SK-N-SH (cell line): ENCODE results near the gene PTCHD4. TPM values are rescaled to one million over a fixed set of nuclear protein-coding genes. Genes with fewer than 3 reads are reported as not detected.

Experiments used
- CTCF ChIA-PET: fragments of 300-600, 350-600 bp; formaldehyde crosslinking; extraction: SDS; loops from one replicate; lab custom pipeline; 2021; lab: Yijun Ruan, JAX
- POLR2A ChIA-PET: fragments of 350-600 bp; sonication (Branson Sonifier 250); formaldehyde crosslinking; extraction: SDS; loops from one replicate; lab custom pipeline; 2020; ENCODE audit warnings: antibody characterized with exemption, inconsistent platforms; lab: Yijun Ruan, JAX
- DNase-seq: peaks from one replicate; pipeline ENCODE4 v3.0.0; 2012
- H2AFZ ChIP-seq: fragments of 200-600 bp; sonication (generic); 2 replicates; pipeline ENCODE4 v1.8.1; 2016; ENCODE audit warnings: antibody characterized with exemption, mild to moderate bottlenecking, low read depth
- H3F3A ChIP-seq: fragments of 200-600 bp; sonication (generic); replicated peaks from 2 replicates; pipeline ENCODE3; 2016; ENCODE audit warnings: antibody characterized with exemption, mild to moderate bottlenecking; ENCODE audit not compliant: insufficient read depth
- H3K27ac ChIP-seq, 2 experiments: fragments of 200-500 bp in 1 of 2; fragments of 200-600 bp in 1 of 2; sonication (Bioruptor generic) in 1 of 2; sonication (generic), shearing (Covaris generic) in 1 of 2; 2 replicates each; pipeline versions ENCODE4 v1.5.1 to v1.6.1; 2014 to 2016; ENCODE audit warnings: low read depth in 2 of 2, inconsistent platforms in 1 of 2, low read length in 1 of 2, mild to moderate bottlenecking in 1 of 2, mixed read lengths in 1 of 2
- H3K27me3 ChIP-seq: fragments of 200-600 bp; sonication (generic), shearing (Covaris generic); 2 replicates; pipeline ENCODE4 v1.6.1; 2016; ENCODE audit warnings: mixed run types; ENCODE audit not compliant: insufficient read depth
- H3K36me3 ChIP-seq, 2 experiments: fragments of 200-500 bp in 1 of 2; fragments of 200-600 bp in 1 of 2; sonication (Bioruptor generic) in 1 of 2; sonication (generic) in 1 of 2; replicated peaks in 1 of 2; 2 replicates each; pipeline versions ENCODE3 to v1.5.1; 2014 to 2016; ENCODE audit warnings: low read length in 1 of 2, mild to moderate bottlenecking in 1 of 2; ENCODE audit not compliant: insufficient read depth in 2 of 2, control insufficient read depth in 1 of 2
- H3K4me1 ChIP-seq, 2 experiments: fragments of 200-500 bp in 1 of 2; fragments of 200-600 bp in 1 of 2; sonication (Bioruptor generic) in 1 of 2; sonication (generic), shearing (Covaris generic) in 1 of 2; 2 replicates each; pipeline versions ENCODE4 v1.5.1 to v1.6.1; 2014 to 2016; ENCODE audit warnings: low read depth in 1 of 2, low read length in 1 of 2, mixed run types in 1 of 2; ENCODE audit not compliant: insufficient read depth in 2 of 2, control insufficient read depth in 1 of 2
- H3K4me2 ChIP-seq: fragments of 200-600 bp; sonication (generic), shearing (Covaris generic); 2 replicates; pipeline ENCODE4 v1.6.1; 2017; ENCODE audit warnings: mixed run types
- H3K4me3 ChIP-seq, 2 experiments: fragments of 200-500 bp in 1 of 2; fragments of 200-600 bp in 1 of 2; sonication (Bioruptor generic) in 1 of 2; sonication (generic), shearing (Covaris generic) in 1 of 2; 2 replicates each; pipeline versions ENCODE4 v1.5.1 to v1.8.1; 2014 to 2016; ENCODE audit warnings: low read depth in 2 of 2, inconsistent platforms in 1 of 2, low read length in 1 of 2, mild to moderate bottlenecking in 1 of 2, mixed read lengths in 1 of 2, moderate library complexity in 1 of 2
- H3K79me2 ChIP-seq: fragments of 200-600 bp; sonication (generic); 2 replicates; pipeline ENCODE4 v1.8.1; 2017; ENCODE audit warnings: mild to moderate bottlenecking; ENCODE audit not compliant: insufficient read depth
- H3K9ac ChIP-seq: fragments of 200-600 bp; sonication (generic); 2 replicates; pipeline ENCODE4 v1.6.1; 2017; ENCODE audit warnings: mixed run types
- H3K9me2 ChIP-seq: fragments of 200-600 bp; sonication (generic); 2 replicates; pipeline ENCODE4 v1.6.1; 2017; ENCODE audit warnings: mixed run types
- H3K9me3 ChIP-seq: fragments of 200-600 bp; sonication (generic); 2 replicates; pipeline ENCODE4 v1.6.1; 2017; ENCODE audit warnings: mixed run types, mild to moderate bottlenecking, moderate library complexity
- H4K20me1 ChIP-seq: fragments of 200-600 bp; sonication (generic); 2 replicates; pipeline ENCODE4 v1.6.1; 2017; ENCODE audit warnings: mild to moderate bottlenecking, mixed run types; ENCODE audit not compliant: insufficient read depth
- CHD2 ChIP-seq: fragments of 150-350 bp; IDR thresholded peaks from 2 replicates; pipeline ENCODE4 v1.6.1; 2018; ENCODE audit warnings: low read length; ENCODE audit not compliant: partially characterized antibody
- CTCF ChIP-seq: fragments of 200-600 bp; sonication (generic); IDR thresholded peaks from 2 replicates; pipeline ENCODE4 v1.6.1; 2017; ENCODE audit warnings: antibody characterized with exemption, mild to moderate bottlenecking, moderate library complexity
- FOSL2 ChIP-seq: IDR thresholded peaks from 2 replicates; pipeline ENCODE4 v1.4.0; 2012; ENCODE audit warnings: low read depth, mild to moderate bottlenecking, moderate library complexity, borderline replicate concordance
- FOXJ3 ChIP-seq: sonication (generic); formaldehyde crosslinking; IDR thresholded peaks from 2 replicates; pipeline ENCODE4 v1.5.1; 2020; ENCODE audit warnings: mild to moderate bottlenecking, missing genetic modification reagents
- FOXM1 ChIP-seq: IDR thresholded peaks from 2 replicates; pipeline ENCODE4 v1.4.0; 2012; ENCODE audit warnings: low read depth, mild to moderate bottlenecking
- GABPA ChIP-seq: IDR thresholded peaks from 2 replicates; pipeline ENCODE4 v1.4.0; 2012; ENCODE audit warnings: low read depth, mild to moderate bottlenecking
- GATA2 ChIP-seq: sonication (generic); formaldehyde crosslinking; IDR thresholded peaks from 2 replicates; pipeline ENCODE4 v1.5.0; 2020; ENCODE audit warnings: mild to moderate bottlenecking, missing genetic modification reagents
- JUND ChIP-seq: IDR thresholded peaks from 2 replicates; pipeline ENCODE4 v1.4.0; 2012
- MAX ChIP-seq: IDR thresholded peaks from 2 replicates; pipeline ENCODE4 v1.4.0; 2012; ENCODE audit warnings: low read depth
- MEF2A ChIP-seq: IDR thresholded peaks from 2 replicates; pipeline ENCODE4 v1.4.0; 2012; ENCODE audit warnings: low read depth, borderline replicate concordance
- NFIC ChIP-seq: IDR thresholded peaks from 2 replicates; pipeline ENCODE4 v1.4.0; 2012; ENCODE audit warnings: borderline replicate concordance
- NRF1 ChIP-seq: IDR thresholded peaks from 2 replicates; pipeline ENCODE4 v1.6.1; 2012; ENCODE audit warnings: low read depth, mild to moderate bottlenecking, low read length
- PBX3 ChIP-seq: IDR thresholded peaks from 2 replicates; pipeline ENCODE4; 2012
- RAD21 ChIP-seq: IDR thresholded peaks from 2 replicates; pipeline ENCODE4 v1.6.1; 2012; ENCODE audit warnings: mild to moderate bottlenecking, low read length
- RCOR1 ChIP-seq: fragments of 150-350 bp; IDR thresholded peaks from 2 replicates; pipeline ENCODE4 v1.6.1; 2017; ENCODE audit warnings: antibody characterized with exemption, low read length
- RFX5 ChIP-seq: IDR thresholded peaks from 2 replicates; pipeline ENCODE4 v1.6.1; 2012; ENCODE audit warnings: mild to moderate bottlenecking, improper control_type of control experiment, low read length
- TAF1 ChIP-seq: IDR thresholded peaks from 2 replicates; pipeline ENCODE4 v1.6.1; 2012; ENCODE audit warnings: low read depth, mild to moderate bottlenecking, low read length, moderate library complexity, borderline replicate concordance
- TCF12 ChIP-seq: IDR thresholded peaks from 2 replicates; pipeline ENCODE4 v1.4.0; 2012
- USF2 ChIP-seq: fragments of 150-350 bp; IDR thresholded peaks from 2 replicates; pipeline ENCODE4 v1.6.1; 2017; ENCODE audit warnings: antibody characterized with exemption, low read length, low read depth, borderline replicate concordance
- polyA plus RNA-seq, 3 experiments: library from polyadenylated mRNA; depleted of rRNA; stranded (reverse); fragments of >200 nt; gene quantifications; 2 replicates each; pipeline ENCODE4 v1.2.3, GENCODE V29; 2012

Gene PTCHD4
- polyA plus RNA-seq, 1 of the 3 experiments (the other 2 are of a cell fraction) = 4.0 TPM

GRCh38 chr6:48078120-48078519 is 32.9 kb downstream of the PTCHD4 start:
- no peaks in the 10 kb centered on the region for H3K4me1 ChIP-seq
- ChIA-PET POLR2A (no interaction called here), CTCF (no interaction called here)
- H3K27ac ChIP-seq = no peak overlapping the region
- H3K36me3 ChIP-seq = peaks cover 0 to 14% of the 10 kb centered on the region in 2 experiments
- H3K9me2 ChIP-seq = no peaks in the 10 kb centered on the region
- 0 out of 2 replicates have a peak, but pooled peaks cover 7% of the 10 kb centered on the region for H3K79me2 ChIP-seq
- H2AFZ ChIP-seq = no peak overlapping the region
- H4K20me1 ChIP-seq = peaks cover 5% of the 10 kb centered on the region; the same call in 1 of the 2 replicates
- DNase-seq = no peak
- H3K27me3 ChIP-seq = no peaks in the 10 kb centered on the region
- no peak overlapping the region for H3K4me3 ChIP-seq
- H3K9ac ChIP-seq = no peak overlapping the region
- H3K9me3 ChIP-seq = no peaks in the 10 kb centered on the region
- H3F3A ChIP-seq = no peaks in the 10 kb centered on the region
- no peak overlapping the region for H3K4me2 ChIP-seq
- no peak for TF ChIP-seq MAX
- no peak for TF ChIP-seq RFX5
- TF ChIP-seq CHD2 = no peak
- no peak for TF ChIP-seq CTCF
- no peak for TF ChIP-seq GABPA
- TF ChIP-seq TAF1 = no peak
- no peak for TF ChIP-seq USF2
- no peak for TF ChIP-seq RCOR1
- no peak for TF ChIP-seq PBX3
- TF ChIP-seq TCF12 = no peak

GRCh38 chr6:48075181-48075580 is 35.8 kb downstream of the PTCHD4 start:
- Histone ChIP-seq H3K27me3 (no peaks in the 10 kb centered on the region), H4K20me1 (no peaks in the 10 kb centered on the region; the same call in 1 of the 2 replicates), H2AFZ (no peak overlapping the region), H3K9ac (no peak overlapping the region), H3K4me1 (no peaks in the 10 kb centered on the region), H3K79me2 (0 out of 2 replicates have a peak, but pooled peaks cover 4% of the 10 kb centered on the region), H3K36me3 (peaks cover 0 to 6% of the 10 kb centered on the region in 2 experiments), H3K4me2 (no peak overlapping the region), H3K9me3 (no peaks in the 10 kb centered on the region), H3K27ac (no peak overlapping the region), H3F3A (no peaks in the 10 kb centered on the region), H3K9me2 (no peaks in the 10 kb centered on the region), H3K4me3 (no peak overlapping the region)
- POLR2A ChIA-PET = no interaction called here
- TF ChIP-seq PBX3 = no peak
- TF ChIP-seq GATA2 (CRISPR knock-in tag) = no peak
- TF ChIP-seq MEF2A = no peak
- TF ChIP-seq GABPA = no peak
- no peak for TF ChIP-seq JUND
- no peak for TF ChIP-seq NFIC
- no peak for TF ChIP-seq FOXM1
- TF ChIP-seq FOXJ3 (CRISPR knock-in tag) = no peak
- TF ChIP-seq RAD21 = no peak
- no peak for TF ChIP-seq FOSL2
- no peak for TF ChIP-seq NRF1
- DNase-seq = no peak
- CTCF ChIA-PET = no interaction called here
